HepG2 (cell line): Measurements from ENCODE around the gene PGR.

Source experiments
- CBX5 ChIP-seq: sonication (generic); formaldehyde crosslinking; IDR thresholded peaks from 2 replicates; pipeline ENCODE4 v1.4.0; 2020; ENCODE audit warnings: missing genetic modification reagents, borderline replicate concordance
- MEIS2 ChIP-seq: sonication (generic); formaldehyde crosslinking; IDR thresholded peaks from 2 replicates; pipeline ENCODE4 v1.9.0; 2021; ENCODE audit warnings: mild to moderate bottlenecking, missing genetic modification reagents
- POLR2A ChIP-seq, 2 experiments: IDR thresholded peaks; 2 replicates each; pipeline ENCODE4 v1.6.1; 2011; ENCODE audit warnings: low read depth in 2 of 2, low read length in 2 of 2, mild to moderate bottlenecking in 1 of 2, moderate library complexity in 1 of 2; ENCODE audit not compliant: insufficient read depth in 1 of 2
- TBP ChIP-seq: sonication (generic); formaldehyde crosslinking; IDR thresholded peaks from 2 replicates; pipeline ENCODE4 v1.5.0; 2020; ENCODE audit warnings: missing genetic modification reagents
- YY1 ChIP-seq: IDR thresholded peaks from 2 replicates; pipeline ENCODE4 v1.6.1; 2011; ENCODE audit warnings: low read length, low read depth, moderate library complexity, mild to moderate bottlenecking; ENCODE audit not compliant: insufficient read depth, insufficient replicate concordance
- ZNF138 ChIP-seq: sonication (generic); formaldehyde crosslinking; IDR thresholded peaks from 2 replicates; pipeline ENCODE4 v1.5.0; 2020; ENCODE audit warnings: mild to moderate bottlenecking, low read depth, missing genetic modification reagents
- ZNF24 ChIP-seq: fragments of 450-650 bp; IDR thresholded peaks from 2 replicates; pipeline ENCODE4 v1.6.1; 2017; ENCODE audit warnings: antibody characterized with exemption, mild to moderate bottlenecking
- ZNF274 ChIP-seq: sonication (generic); formaldehyde crosslinking; IDR thresholded peaks from 2 replicates; pipeline ENCODE4 v1.5.1; 2020; ENCODE audit warnings: mild to moderate bottlenecking, missing genetic modification reagents
- ZNF558 ChIP-seq: sonication (generic); formaldehyde crosslinking; IDR thresholded peaks from 2 replicates; pipeline ENCODE4 v1.9.0; 2022; ENCODE audit warnings: mild to moderate bottlenecking, missing genetic modification reagents, borderline replicate concordance
- TF ChIP-seq, protein P1 (sequence below): IDR thresholded peaks from 2 replicates; pipeline ENCODE4 v1.6.1; 2012; ENCODE audit warnings: inconsistent platforms

DNA sequence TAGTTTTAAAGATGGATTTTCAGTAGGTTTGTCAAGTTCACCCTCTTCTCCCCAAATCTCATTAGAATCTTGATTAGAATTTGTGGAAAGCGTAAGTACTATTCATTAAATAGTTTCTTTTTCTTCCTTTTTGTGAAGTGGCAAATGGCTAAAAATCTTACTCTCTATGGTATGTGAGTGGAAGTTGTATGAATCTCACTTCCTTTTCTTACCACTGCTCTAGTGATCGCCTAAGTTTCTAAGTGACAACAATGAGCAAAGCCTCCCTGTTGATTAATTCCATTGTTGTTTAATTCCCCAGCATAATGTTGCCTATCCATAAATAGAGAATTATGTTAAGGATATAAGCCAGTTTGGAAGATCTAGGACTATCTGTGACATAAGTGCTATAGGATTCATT lies 82.7 kb downstream of the PGR start:
- TF ChIP-seq CBX5 (CRISPR knock-in tag) (no peak), MEIS2 (CRISPR knock-in tag) (no peak), TBP (CRISPR knock-in tag) (no peak), ZNF558 (CRISPR knock-in tag) (no peak), ZNF274 (CRISPR knock-in tag) (no peak), ZNF24 (no peak), YY1 (no peak), ZNF138 (CRISPR knock-in tag) (no peak), POLR2A (IDR thresholded peaks at IDR 0.05; ENCODE audit: insufficient read depth in 1 of 2, low read depth in 2 of 2, low read length in 2 of 2) (no peak)
- TF ChIP-seq, protein P1, sequence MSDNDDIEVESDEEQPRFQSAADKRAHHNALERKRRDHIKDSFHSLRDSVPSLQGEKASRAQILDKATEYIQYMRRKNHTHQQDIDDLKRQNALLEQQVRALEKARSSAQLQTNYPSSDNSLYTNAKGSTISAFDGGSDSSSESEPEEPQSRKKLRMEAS: no peak
